ENCODE data around the gene NELFA.

GRCh38 chr4:1975880-1976279, 32.9 kb downstream of the NELFA start:
- no peak for TF ChIP-seq POLR2AphosphoS5 (IDR thresholded peaks at IDR 0.05; ENCODE audit: borderline replicate concordance, low read depth, low read length)
- no peak for TF ChIP-seq EZH2 (IDR thresholded peaks at IDR 0.05)

All from SK-N-MC (cell line).